Mesendoderm (in vitro differentiated cells): ENCODE results near the gene RNF152.

Source experiments
- DNase-seq: peaks from one replicate; pipeline ENCODE4 v3.0.0; 2013
- H2AK5ac ChIP-seq: 2 replicates; pipeline ENCODE4 v1.6.1; 2013; ENCODE audit warnings: low read length, inconsistent platforms
- H2BK120ac ChIP-seq: 2 replicates; pipeline ENCODE4 v1.6.1; 2013; ENCODE audit warnings: low read depth, mild to moderate bottlenecking, low read length, moderate library complexity, mixed read lengths
- H2BK15ac ChIP-seq: replicated peaks from 2 replicates; pipeline ENCODE4 v1.6.1; 2013; ENCODE audit warnings: low read depth, mild to moderate bottlenecking, moderate library complexity
- H2BK5ac ChIP-seq: 2 replicates; pipeline ENCODE4 v1.6.1; 2013; ENCODE audit warnings: low read length, inconsistent platforms
- H3K18ac ChIP-seq: 2 replicates; pipeline ENCODE4 v1.6.1; 2013; ENCODE audit warnings: mild to moderate bottlenecking, low read length, mixed read lengths
- H3K23ac ChIP-seq: one replicate; pipeline ENCODE4 v1.6.1; 2013; ENCODE audit warnings: low read length
- H3K27ac ChIP-seq: 2 replicates; pipeline ENCODE4 v1.5.1; 2013; ENCODE audit warnings: low read depth, mild to moderate bottlenecking, inconsistent platforms, low read length, moderate library complexity
- H3K27me3 ChIP-seq: 2 replicates; pipeline ENCODE4 v1.6.1; 2013; ENCODE audit warnings: low read length, control low read depth, mild to moderate bottlenecking, inconsistent platforms; ENCODE audit not compliant: insufficient read depth, poor library complexity
- H3K36me3 ChIP-seq: 2 replicates; pipeline ENCODE4 v1.6.1; 2013; ENCODE audit warnings: low read length, inconsistent platforms; ENCODE audit not compliant: control insufficient read depth, insufficient read depth
- H3K4ac ChIP-seq: one replicate; pipeline ENCODE4 v1.6.1; 2013; ENCODE audit warnings: low read depth, mild to moderate bottlenecking, low read length, moderate library complexity
- H3K4me1 ChIP-seq: 2 replicates; pipeline ENCODE4 v1.6.1; 2013; ENCODE audit warnings: low read depth, low read length, inconsistent platforms; ENCODE audit not compliant: control insufficient read depth
- H3K4me2 ChIP-seq: 2 replicates; pipeline ENCODE4 v1.6.1; 2013; ENCODE audit warnings: low read length
- H3K4me3 ChIP-seq: 2 replicates; pipeline ENCODE4 v1.5.1; 2013; ENCODE audit warnings: mild to moderate bottlenecking, low read length
- H3K56ac ChIP-seq: one replicate; pipeline ENCODE4 v1.6.1; 2013; ENCODE audit warnings: low read length
- H3K79me1 ChIP-seq: 2 replicates; pipeline ENCODE4 v1.6.1; 2013; ENCODE audit warnings: low read length, inconsistent platforms
- H3K79me2 ChIP-seq: 2 replicates; pipeline ENCODE4 v1.6.1; 2013; ENCODE audit warnings: mild to moderate bottlenecking, low read length; ENCODE audit not compliant: control insufficient read depth, insufficient read depth
- H3K9ac ChIP-seq: 2 replicates; pipeline ENCODE4 v1.6.1; 2013; ENCODE audit warnings: low read length, inconsistent platforms
- H4K5ac ChIP-seq: one replicate; pipeline ENCODE4 v1.6.1; 2013; ENCODE audit warnings: low read length
- H4K8ac ChIP-seq: one replicate; pipeline ENCODE4 v1.6.1; 2013; ENCODE audit warnings: low read depth, mild to moderate bottlenecking, control low read depth, low read length, moderate library complexity
- WGBS: extraction: QIAGEN DNeasy Blood & Tissue Kit; methylation state at CpG from one replicate; pipeline ENCODE4 v1.1.7; 2013; ENCODE audit warnings: low lambda C conversion rate, missing lambda C conversion rate; ENCODE audit not compliant: insufficient coverage; ENCODE audit errors: extremely low coverage; 5-methylcytosine and 5-hydroxymethylcytosine counted together

Gene RNF152

GRCh38 chr18:61889541-61889940 lies 3.3 kb downstream of the RNF152 start:
- DNase-seq, result no peak
- Histone ChIP-seq H3K4me3 (no peak overlapping the region), H2BK15ac (no peak overlapping the region), H4K8ac (no peak overlapping the region), H3K79me1 (no peaks in the 10 kb centered on the region), H3K27me3 (no peaks in the 10 kb centered on the region), H2AK5ac (no peak overlapping the region), H3K79me2 (no peaks in the 10 kb centered on the region), H3K4me1 (peaks cover 4% of the 10 kb centered on the region), H3K56ac (no peak overlapping the region), H2BK120ac (no peak overlapping the region), H3K18ac (no peak overlapping the region), H3K4ac (no peak overlapping the region), H3K4me2 (no peak overlapping the region), H4K5ac (no peak overlapping the region), H3K9ac (no peak overlapping the region), H3K23ac (no peak overlapping the region), H3K36me3 (no peaks in the 10 kb centered on the region), H2BK5ac (no peak overlapping the region), H3K27ac (no peak overlapping the region)
- WGBS, result no CpG with 5 or more reads among the region's 1 CpG

- no peak for DNase-seq
- no peaks in the 10 kb centered on the region for H3K36me3 ChIP-seq
- H4K8ac ChIP-seq, result no peak overlapping the region
- H3K27ac ChIP-seq, result no peak overlapping the region
- H3K79me1 ChIP-seq, result peaks cover 1% of the 10 kb centered on the region
- no peak overlapping the region for H4K5ac ChIP-seq
- no peak overlapping the region for H3K4me3 ChIP-seq
- H2BK15ac ChIP-seq, result no peak overlapping the region
- no peak overlapping the region for H3K4me2 ChIP-seq
- peaks cover 4% of the 10 kb centered on the region for H3K4me1 ChIP-seq
- H3K9ac ChIP-seq, result no peak overlapping the region
- no peak overlapping the region for H3K18ac ChIP-seq
- no peak overlapping the region for H3K4ac ChIP-seq
- H2BK120ac ChIP-seq, result no peak overlapping the region
- H3K56ac ChIP-seq, result no peak overlapping the region
- no peaks in the 10 kb centered on the region for H3K79me2 ChIP-seq
- no CpG with 5 or more reads among the region's 5 CpGs for WGBS
- H2AK5ac ChIP-seq, result no peak overlapping the region
- no peak overlapping the region for H3K23ac ChIP-seq
- H2BK5ac ChIP-seq, result no peak overlapping the region
- H3K27me3 ChIP-seq, result no peaks in the 10 kb centered on the region
Observed at GRCh38 chr18:61888622-61889021, 4.2 kb downstream of the RNF152 start.

GRCh38 chr18:61887838-61888237 lies 5.0 kb downstream of the RNF152 start:
- DNase-seq, result no peak
- Histone ChIP-seq H3K9ac (no peak overlapping the region), H3K4ac (no peak overlapping the region), H4K5ac (no peak overlapping the region), H2BK15ac (no peak overlapping the region), H3K27ac (no peak overlapping the region), H4K8ac (no peak overlapping the region), H3K56ac (no peak overlapping the region), H3K23ac (no peak overlapping the region), H3K4me3 (no peak overlapping the region), H3K79me2 (no peaks in the 10 kb centered on the region), H2AK5ac (no peak overlapping the region), H3K36me3 (no peaks in the 10 kb centered on the region), H3K79me1 (peaks cover 1% of the 10 kb centered on the region), H3K27me3 (no peaks in the 10 kb centered on the region), H3K4me2 (no peak overlapping the region), H3K4me1 (peaks cover 5% of the 10 kb centered on the region), H2BK5ac (no peak overlapping the region), H3K18ac (no peak overlapping the region), H2BK120ac (no peak overlapping the region)
- WGBS, result no CpG with 5 or more reads among the region's 6 CpGs

DNA sequence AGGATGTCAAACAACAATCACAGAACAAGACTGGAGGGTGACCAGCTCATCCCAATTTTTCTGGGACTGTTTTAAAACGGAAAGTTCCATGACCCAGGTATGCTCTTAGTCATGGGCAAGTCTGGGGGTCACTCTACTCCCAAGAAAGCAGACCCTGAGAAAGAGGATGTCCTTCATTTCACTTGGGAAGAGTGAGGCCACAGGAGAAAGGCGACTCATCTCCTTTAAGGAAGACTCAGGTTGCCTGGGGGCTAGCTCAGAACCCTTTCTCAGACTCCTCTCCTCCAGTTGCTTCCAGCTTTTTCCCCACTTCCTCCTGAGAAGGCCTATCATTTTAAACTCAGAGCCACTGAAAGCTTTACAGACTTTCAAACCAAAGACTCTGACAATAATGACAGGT lies 9.3 kb downstream of the RNF152 start:
- H3K36me3 ChIP-seq, result no peaks in the 10 kb centered on the region
- H3K79me1 ChIP-seq, result peaks cover 1% of the 10 kb centered on the region
- no peak overlapping the region for H3K4ac ChIP-seq
- H4K8ac ChIP-seq, result no peak overlapping the region
- H4K5ac ChIP-seq, result no peak overlapping the region
- H3K4me1 ChIP-seq, result peaks cover 6% of the 10 kb centered on the region
- WGBS, result no CpG with 5 or more reads among the region's 2 CpGs
- H3K27me3 ChIP-seq, result no peaks in the 10 kb centered on the region
- no peak overlapping the region for H3K27ac ChIP-seq
- H3K18ac ChIP-seq, result no peak overlapping the region
- no peak overlapping the region for H2BK120ac ChIP-seq
- DNase-seq, result no peak
- no peak overlapping the region for H3K4me2 ChIP-seq
- no peak overlapping the region for H3K56ac ChIP-seq
- H3K23ac ChIP-seq, result no peak overlapping the region
- H3K9ac ChIP-seq, result no peak overlapping the region
- no peak overlapping the region for H3K4me3 ChIP-seq
- H2AK5ac ChIP-seq, result no peak overlapping the region
- no peak overlapping the region for H2BK15ac ChIP-seq
- H2BK5ac ChIP-seq, result no peak overlapping the region
- H3K79me2 ChIP-seq, result no peaks in the 10 kb centered on the region

- H3K23ac ChIP-seq, result no peak overlapping the region
Observed at GRCh38 chr18:61882296-61883004, 10.4 kb downstream of the RNF152 start.

GRCh38 chr18:61876899-61877298 lies 15.9 kb downstream of the RNF152 start:
- Histone ChIP-seq H4K5ac (no peak overlapping the region), H2BK120ac (no peak overlapping the region), H3K9ac (no peak overlapping the region), H3K79me1 (no peaks in the 10 kb centered on the region), H3K18ac (no peak overlapping the region), H2BK5ac (no peak overlapping the region), H3K36me3 (no peaks in the 10 kb centered on the region), H3K4me1 (no peaks in the 10 kb centered on the region), H4K8ac (no peak overlapping the region), H3K4ac (no peak overlapping the region), H3K4me2 (no peak overlapping the region), H2AK5ac (no peak overlapping the region), H3K4me3 (no peak overlapping the region), H3K56ac (no peak overlapping the region), H2BK15ac (no peak overlapping the region), H3K79me2 (no peaks in the 10 kb centered on the region), H3K27me3 (no peaks in the 10 kb centered on the region), H3K27ac (no peak overlapping the region), H3K23ac (no peak overlapping the region)
- no CpG with 5 or more reads among the region's 4 CpGs for whole genome bisulfite sequencing
- DNase-seq, result no peak

More at GRCh38 chr18:61882296-61883004, 10.4 kb downstream of the RNF152 start:
- Histone ChIP-seq H3K27me3 (no peaks in the 10 kb centered on the region), H3K79me2 (no peaks in the 10 kb centered on the region), H3K56ac (no peak overlapping the region), H3K79me1 (peaks cover 1% of the 10 kb centered on the region), H3K27ac (no peak overlapping the region), H2BK120ac (no peak overlapping the region), H3K9ac (no peak overlapping the region), H3K18ac (no peak overlapping the region), H3K4me1 (peaks cover 6% of the 10 kb centered on the region), H4K8ac (no peak overlapping the region), H4K5ac (no peak overlapping the region), H3K36me3 (no peaks in the 10 kb centered on the region), H2BK5ac (no peak overlapping the region), H3K4ac (no peak overlapping the region), H3K4me3 (no peak overlapping the region), H3K4me2 (no peak overlapping the region), H2BK15ac (no peak overlapping the region), H2AK5ac (no peak overlapping the region)
- no CpG with 5 or more reads among the region's 4 CpGs for WGBS
- peak; percentile 75 for DNase-seq
